Activated T-helper 1 cell treated with anti-CD3 and anti-CD28 coated beads, Interleukin-12 subunit alpha, Interleukin-12 subunit beta, Interleukin-2, Interleukin-4 antibody, amounts not matched to agents 30 ng/mL and 10 ng/mL and 1 ng/mL, durations not matched to agents 14 hours and 24 hours and 36 hours (primary cell): ENCODE measurements around the gene TMIGD1. TPM values are rescaled to one million over a fixed set of nuclear protein-coding genes. Genes with fewer than 3 reads are reported as not detected.

Experiments
- DNase-seq: peaks from one replicate; pipeline ENCODE4 v3.0.0; 2021; ENCODE audit warnings: low spot score
- H3K27ac Mint-ChIP-seq: one replicate; pipeline ENCODE4 v1.8.0; 2021; ENCODE audit warnings: mild to moderate bottlenecking, mixed read lengths
- H3K27me3 Mint-ChIP-seq: one replicate; pipeline ENCODE4 v1.8.0; 2022; ENCODE audit warnings: mild to moderate bottlenecking, moderate library complexity, mixed read lengths; ENCODE audit not compliant: insufficient read depth
- H3K36me3 Mint-ChIP-seq: one replicate; pipeline ENCODE4 v1.8.0; 2021; ENCODE audit warnings: low read depth, mixed read lengths
- H3K4me1 Mint-ChIP-seq: one replicate; pipeline ENCODE4 v1.8.0; 2021; ENCODE audit warnings: low read depth, mixed read lengths
- H3K4me3 Mint-ChIP-seq: one replicate; pipeline ENCODE4 v1.8.0; 2021; ENCODE audit warnings: mild to moderate bottlenecking, moderate library complexity, mixed read lengths
- H3K9me3 Mint-ChIP-seq: one replicate; pipeline ENCODE4 v1.8.0; 2021; ENCODE audit warnings: mixed read lengths
- intact Hi-C: fragments of 100-400 bp; cut with micrococcal nuclease; formaldehyde crosslinking; loops from one replicate; pipeline ENCODE4 v1.15.1; 2024
- total RNA-seq: library from RNA; stranded (reverse); gene quantifications from 2 replicates; pipeline ENCODE4 v1.2.3, GENCODE V29; 2022

TMIGD1 gene
- total RNA-seq, 1 donor from 2014 or later: not detected

DNA sequence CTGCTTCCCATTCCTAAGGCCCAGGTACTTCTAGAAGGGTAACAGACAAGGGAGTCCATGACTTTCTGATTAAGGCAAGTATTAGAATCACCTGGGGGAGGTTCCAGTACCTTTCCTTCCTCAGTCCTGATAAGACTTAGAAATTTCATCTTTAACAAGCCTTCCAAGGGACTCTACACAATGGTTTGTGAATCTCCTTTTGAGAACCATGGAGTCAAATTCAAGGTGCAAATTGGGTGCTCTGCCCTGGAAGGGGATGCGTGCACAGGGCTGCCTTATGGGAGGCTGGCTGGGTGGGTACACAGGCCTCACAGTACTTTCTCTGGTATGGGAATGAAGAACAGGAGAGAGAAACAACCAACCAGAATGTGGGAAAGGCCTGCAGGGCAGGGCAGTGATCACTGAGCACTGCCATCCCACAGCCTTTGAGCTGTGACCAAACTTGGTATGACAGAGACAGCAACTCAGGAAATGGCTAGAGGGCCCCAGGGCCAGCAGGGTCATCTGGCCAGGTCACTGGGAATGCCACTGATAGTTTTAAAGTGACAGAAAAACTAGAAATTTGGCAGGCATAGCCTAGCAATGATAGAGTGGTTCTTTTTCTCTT lies 3.6 kb upstream of the TMIGD1 start:
- intact Hi-C loops: loop anchor here (2.0 kb wide), 1 partner anchor 139 kb away; the partner anchor contains the start of gene GOSR1
- H3K4me3 Mint-ChIP-seq: no peak overlapping the region
- H3K36me3 Mint-ChIP-seq: peaks cover 2% of the 10 kb centered on the region
- peaks cover 33% of the 10 kb centered on the region for H3K4me1 Mint-ChIP-seq
- no peaks in the 10 kb centered on the region for H3K9me3 Mint-ChIP-seq
- no peak for DNase-seq
- H3K27ac Mint-ChIP-seq: no peak overlapping the region
- peaks cover 3% of the 10 kb centered on the region for H3K27me3 Mint-ChIP-seq

DNA sequence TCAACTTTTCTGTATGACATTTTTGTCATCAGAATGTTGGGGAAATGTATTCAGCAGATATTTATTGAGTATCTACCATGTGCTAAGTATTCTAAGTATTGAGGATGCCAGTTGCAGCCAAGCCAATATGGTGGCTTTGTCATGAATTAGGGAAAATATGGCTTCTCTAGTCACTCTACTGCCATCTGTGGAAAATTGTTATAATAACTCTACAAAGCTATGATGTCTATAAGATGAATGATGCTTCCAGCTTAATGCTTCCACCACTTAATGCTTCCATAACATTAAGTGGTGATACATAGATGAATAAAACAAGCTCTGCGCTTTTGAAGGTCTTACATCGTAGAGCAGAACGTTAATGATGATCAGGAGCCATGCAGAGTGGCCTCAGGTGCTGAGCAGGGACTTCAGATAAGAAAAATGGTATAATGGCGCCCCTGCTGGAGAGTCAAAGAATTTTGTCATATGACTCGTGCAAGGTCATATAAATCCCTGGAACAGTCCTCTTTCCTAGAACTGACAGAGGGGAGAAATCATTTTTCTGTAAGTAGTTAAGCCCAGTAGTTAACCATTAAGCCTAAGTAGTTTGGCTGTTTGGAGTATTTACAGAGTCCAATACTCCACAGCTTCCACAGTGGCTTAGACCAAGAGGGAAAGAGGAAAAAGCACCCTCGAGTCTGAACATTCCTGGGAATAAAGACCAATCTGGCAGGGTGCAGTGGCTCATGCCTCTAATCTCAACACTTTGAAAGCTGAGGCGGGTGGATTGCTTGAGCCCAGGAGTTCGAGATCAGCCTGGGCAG lies 2.7 kb upstream of the TMIGD1 start:
- Mint-ChIP-seq H3K36me3 (peaks cover 4% of the 10 kb centered on the region), H3K27ac (no peak overlapping the region), H3K4me3 (no peak overlapping the region), H3K27me3 (peaks cover 3% of the 10 kb centered on the region), H3K4me1 (peaks cover 42% of the 10 kb centered on the region), H3K9me3 (no peaks in the 10 kb centered on the region)
- intact Hi-C loops: loop anchor here (1.0 to 2.0 kb wide), 4 partner anchors 45 to 232 kb away; partner anchors contain the start of genes BLMH and GOSR1
- peak; percentile 47 for DNase-seq

GRCh38 chr17:30334421-30334820 lies 564 bp upstream of the TMIGD1 start:
- no peaks in the 10 kb centered on the region for H3K9me3 Mint-ChIP-seq
- peaks cover 45% of the 10 kb centered on the region for H3K4me1 Mint-ChIP-seq
- H3K4me3 Mint-ChIP-seq: no peak overlapping the region
- no peak for DNase-seq
- no peak overlapping the region for H3K27ac Mint-ChIP-seq
- intact Hi-C loops: loop anchor here (5.0 kb wide), 2 partner anchors 162 to 402 kb away; partner anchors contain the start of gene SSH2
- H3K36me3 Mint-ChIP-seq: peaks cover 4% of the 10 kb centered on the region
- H3K27me3 Mint-ChIP-seq: peaks cover 3% of the 10 kb centered on the region

DNA sequence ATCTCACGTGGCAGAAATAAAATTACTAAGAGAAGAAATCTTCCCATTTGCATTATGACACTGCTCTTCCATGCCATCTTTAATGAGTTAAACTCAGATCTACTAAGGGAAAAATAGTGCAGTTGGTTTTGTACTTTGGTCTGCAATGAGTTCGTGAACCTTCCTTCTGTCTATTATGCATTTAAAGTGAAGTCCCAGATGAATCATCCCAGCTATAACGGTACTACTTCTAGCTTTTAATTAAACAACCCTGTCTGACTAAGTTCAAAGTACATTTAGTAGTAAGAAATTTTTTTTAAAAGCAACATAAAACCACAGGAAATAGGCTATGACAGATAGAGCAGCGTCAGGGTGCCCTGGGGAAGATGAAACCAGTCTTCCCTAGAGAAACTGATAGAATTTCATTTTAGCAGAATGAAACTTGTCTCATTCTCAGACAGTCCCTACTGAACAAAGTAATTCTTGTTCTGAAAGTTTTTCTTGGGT lies 1.8 kb downstream of the TMIGD1 start:
- peak overlapping the region; percentile 79 for H3K27ac Mint-ChIP-seq
- no peaks in the 10 kb centered on the region for H3K9me3 Mint-ChIP-seq
- H3K36me3 Mint-ChIP-seq: peaks cover 4% of the 10 kb centered on the region
- no peaks in the 10 kb centered on the region for H3K27me3 Mint-ChIP-seq
- H3K4me3 Mint-ChIP-seq: peak overlapping the region; percentile 42
- intact Hi-C loops: loop anchor here (1.0 to 5.0 kb wide), 8 partner anchors 31 to 465 kb away; partner anchors contain the start of genes BLMH, CPD, NSRP1 and SSH2
- peak; percentile 31 for DNase-seq
- peaks cover 45% of the 10 kb centered on the region for H3K4me1 Mint-ChIP-seq

- Mint-ChIP-seq H3K27ac (no peak overlapping the region), H3K27me3 (peaks cover 15% of the 10 kb centered on the region), H3K9me3 (no peaks in the 10 kb centered on the region), H3K4me3 (no peak overlapping the region), H3K4me1 (peaks cover 33% of the 10 kb centered on the region), H3K36me3 (no peaks in the 10 kb centered on the region)
- intact Hi-C loops: no loop called here
- no peak for DNase-seq
Observed at GRCh38 chr17:30326809-30327208, 7.0 kb downstream of the TMIGD1 start.

DNA sequence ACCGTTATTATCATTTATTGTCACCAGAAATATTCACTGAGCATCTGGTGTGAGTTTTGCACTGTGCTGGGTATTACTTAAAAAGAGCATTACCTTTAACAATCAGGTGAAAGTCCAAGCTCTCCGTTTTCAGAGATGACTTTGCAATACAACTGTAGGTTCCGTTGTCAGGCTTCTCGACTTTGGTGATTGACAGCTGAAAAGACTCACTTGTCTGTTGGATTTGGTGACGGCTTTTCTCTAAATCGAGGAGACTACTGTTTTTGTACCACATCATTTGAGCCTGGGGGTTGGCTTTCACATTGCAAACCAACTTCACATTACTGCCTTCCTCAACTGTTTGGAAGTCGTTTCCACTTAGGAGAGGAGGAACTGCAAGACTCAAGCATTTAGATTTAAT lies 9.1 kb downstream of the TMIGD1 start:
- peaks cover 17% of the 10 kb centered on the region for H3K4me1 Mint-ChIP-seq
- H3K4me3 Mint-ChIP-seq: no peak overlapping the region
- H3K9me3 Mint-ChIP-seq: no peaks in the 10 kb centered on the region
- no peak for DNase-seq
- intact Hi-C loops: no loop called here
- no peak overlapping the region for H3K27ac Mint-ChIP-seq
- peaks cover 15% of the 10 kb centered on the region for H3K27me3 Mint-ChIP-seq
- no peaks in the 10 kb centered on the region for H3K36me3 Mint-ChIP-seq

GRCh38 chr17:30323895-30324319 lies 9.9 kb downstream of the TMIGD1 start:
- Mint-ChIP-seq H3K36me3 (no peaks in the 10 kb centered on the region), H3K4me1 (peaks cover 17% of the 10 kb centered on the region), H3K27ac (no peak overlapping the region), H3K27me3 (peaks cover 15% of the 10 kb centered on the region), H3K9me3 (no peaks in the 10 kb centered on the region), H3K4me3 (no peak overlapping the region)
- DNase-seq: no peak
- intact Hi-C loops: no loop called here

DNA sequence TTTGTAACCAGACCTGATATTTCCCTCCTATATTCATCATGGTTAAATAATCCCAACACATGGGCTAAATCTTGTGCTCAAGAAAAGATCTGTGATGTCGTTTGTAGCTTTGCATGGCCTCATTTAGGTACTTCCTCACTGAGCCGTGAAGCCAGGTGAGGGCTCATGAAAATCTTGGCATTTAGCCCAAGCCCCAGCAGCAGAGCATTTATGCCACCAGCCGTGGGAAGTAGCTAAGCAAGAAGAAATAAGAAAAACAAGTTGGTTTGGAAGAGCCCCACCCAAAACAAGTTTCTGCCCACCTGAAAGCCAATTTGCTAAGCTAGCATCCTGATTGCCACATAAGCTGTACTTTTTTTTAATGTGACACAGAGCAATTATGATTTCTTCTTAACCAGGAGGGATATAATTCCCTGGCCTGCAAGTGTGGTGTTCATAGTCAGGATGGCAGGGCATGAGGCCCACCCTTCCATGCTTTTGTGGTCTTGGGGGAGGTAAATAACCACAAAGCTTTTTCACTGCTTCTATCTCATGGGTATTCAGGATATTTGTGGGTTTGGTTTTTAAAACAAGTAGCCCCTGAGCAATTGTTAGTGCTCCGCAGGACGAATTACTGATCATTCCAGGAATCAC lies 10.5 kb downstream of the TMIGD1 start:
- H3K27me3 Mint-ChIP-seq: peaks cover 15% of the 10 kb centered on the region
- no peak overlapping the region for H3K4me3 Mint-ChIP-seq
- H3K36me3 Mint-ChIP-seq: no peaks in the 10 kb centered on the region
- DNase-seq: no peak
- intact Hi-C loops: no loop called here
- peaks cover 17% of the 10 kb centered on the region for H3K4me1 Mint-ChIP-seq
- H3K27ac Mint-ChIP-seq: no peak overlapping the region
- no peaks in the 10 kb centered on the region for H3K9me3 Mint-ChIP-seq

DNA sequence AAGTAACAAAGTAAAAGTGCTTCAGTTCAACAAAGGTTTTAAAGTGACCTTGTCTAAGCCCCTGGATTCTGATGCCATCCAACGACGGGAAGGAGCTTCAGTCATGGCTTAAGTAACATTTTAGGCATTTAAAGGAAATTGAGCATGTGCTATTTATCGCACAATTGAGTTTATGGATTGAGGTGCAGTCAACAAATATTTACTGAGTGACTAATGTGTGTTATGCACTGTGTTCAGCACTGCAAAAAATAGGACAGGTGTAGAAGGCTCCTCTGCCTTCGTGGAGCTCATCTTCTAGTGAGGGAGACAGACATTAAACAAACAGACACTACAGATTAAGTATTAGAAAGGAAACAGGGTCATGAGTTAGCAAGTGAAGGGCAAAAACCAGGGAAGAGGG lies 12.5 kb downstream of the TMIGD1 start:
- Mint-ChIP-seq H3K36me3 (no peaks in the 10 kb centered on the region), H3K27me3 (peaks cover 21% of the 10 kb centered on the region), H3K4me1 (peaks cover 17% of the 10 kb centered on the region), H3K4me3 (no peak overlapping the region), H3K9me3 (no peaks in the 10 kb centered on the region), H3K27ac (no peak overlapping the region)
- no peak for DNase-seq
- intact Hi-C loops: no loop called here

GRCh38 chr17:30318155-30318554 lies 15.7 kb downstream of the TMIGD1 start:
- Mint-ChIP-seq H3K27ac (no peak overlapping the region), H3K4me3 (no peak overlapping the region), H3K4me1 (peaks cover 3% of the 10 kb centered on the region), H3K9me3 (no peaks in the 10 kb centered on the region), H3K36me3 (no peaks in the 10 kb centered on the region), H3K27me3 (peaks cover 15% of the 10 kb centered on the region)
- DNase-seq: no peak
- intact Hi-C loops: no loop called here

- Mint-ChIP-seq H3K27ac (no peak overlapping the region), H3K4me1 (no peaks in the 10 kb centered on the region), H3K27me3 (peaks cover 19% of the 10 kb centered on the region), H3K4me3 (no peak overlapping the region), H3K36me3 (no peaks in the 10 kb centered on the region), H3K9me3 (no peaks in the 10 kb centered on the region)
- no peak for DNase-seq
- intact Hi-C loops: no loop called here
Observed at GRCh38 chr17:30316736-30317135, 17.1 kb downstream of the TMIGD1 start.

DNA sequence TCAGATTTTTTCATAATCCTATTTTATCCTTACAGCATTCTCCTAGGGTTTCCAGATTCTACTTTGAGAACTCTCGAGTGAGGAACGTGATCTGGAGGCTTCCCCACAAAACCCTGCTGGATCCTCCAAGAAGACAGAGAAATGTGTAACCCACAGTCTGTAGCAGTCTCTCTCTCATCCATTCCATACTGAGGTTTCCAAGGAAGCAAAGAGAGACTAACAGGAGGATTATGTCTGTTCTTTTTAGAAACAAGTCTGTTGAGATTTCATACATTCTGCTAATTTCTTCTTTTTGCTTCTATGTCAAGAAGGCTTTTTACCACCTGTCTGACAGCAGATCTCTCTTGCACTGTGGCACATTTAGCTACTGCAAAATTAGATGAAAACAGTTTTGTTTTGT lies 18.8 kb downstream of the TMIGD1 start:
- Mint-ChIP-seq H3K27ac (no peak overlapping the region), H3K4me3 (no peak overlapping the region), H3K36me3 (no peaks in the 10 kb centered on the region), H3K9me3 (no peaks in the 10 kb centered on the region), H3K4me1 (no peaks in the 10 kb centered on the region), H3K27me3 (peaks cover 19% of the 10 kb centered on the region)
- intact Hi-C loops: no loop called here
- no peak for DNase-seq

DNA sequence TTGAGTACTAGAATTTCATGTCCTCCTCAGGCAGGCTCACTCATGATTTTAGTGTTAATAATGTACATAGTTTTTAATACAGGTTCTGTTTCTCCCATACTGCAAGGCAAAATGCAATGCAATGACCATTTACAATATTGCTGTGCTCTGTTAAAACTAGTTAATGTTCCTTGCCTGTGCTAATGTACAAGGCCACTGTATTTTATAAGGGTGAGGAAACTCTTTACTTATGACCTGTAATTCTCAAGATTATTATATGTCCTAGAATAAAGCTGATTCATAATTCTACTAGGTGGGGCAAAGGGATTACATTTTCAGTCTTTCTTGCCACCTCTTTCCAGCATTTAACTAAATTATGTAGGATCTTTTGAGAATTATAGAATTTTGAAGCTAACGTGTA lies 19.4 kb downstream of the TMIGD1 start:
- Mint-ChIP-seq H3K27ac (no peak overlapping the region), H3K27me3 (peaks cover 19% of the 10 kb centered on the region), H3K36me3 (no peaks in the 10 kb centered on the region), H3K4me3 (no peak overlapping the region), H3K4me1 (no peaks in the 10 kb centered on the region), H3K9me3 (no peaks in the 10 kb centered on the region)
- intact Hi-C loops: no loop called here
- DNase-seq: no peak
